Kasumi-1 (cell line): Measurements from ENCODE around the gene CCDC74B.
A peak's percentile ranks its signal among the peaks of the same experiment; 100 is the strongest.
"Not testable (repeated sequence)": the region's sequence is repeated elsewhere in the genome, so short reads cannot be mapped to it uniquely, and the experiment has no call there.

Experiments
- DNase-seq, 2 experiments: peaks; one replicate each; lab custom pipeline; 2025; lab: John Stamatoyannopoulos, UW

The CCDC74B gene

DNA sequence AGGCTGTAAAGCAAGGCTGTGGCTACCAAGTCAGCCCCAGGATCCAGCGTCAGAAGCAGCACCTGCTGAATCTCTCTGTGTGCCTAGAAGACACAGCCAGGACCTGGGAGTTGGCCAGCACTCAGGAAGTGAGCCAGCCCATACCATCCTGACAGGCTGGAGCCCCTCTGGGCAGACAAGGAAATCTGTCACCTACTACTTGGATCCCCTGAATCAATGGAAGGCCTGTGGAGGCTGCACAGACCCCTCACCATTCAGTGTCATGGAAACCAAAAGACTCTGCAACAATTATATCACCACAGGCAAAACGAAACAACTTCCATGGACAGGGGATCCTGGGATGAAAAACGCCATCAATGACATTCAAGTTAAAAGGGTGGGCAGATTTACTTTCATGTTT is 21.7 kb upstream of the CCDC74B start:
- not testable (repeated sequence) for DNase-seq

DNA sequence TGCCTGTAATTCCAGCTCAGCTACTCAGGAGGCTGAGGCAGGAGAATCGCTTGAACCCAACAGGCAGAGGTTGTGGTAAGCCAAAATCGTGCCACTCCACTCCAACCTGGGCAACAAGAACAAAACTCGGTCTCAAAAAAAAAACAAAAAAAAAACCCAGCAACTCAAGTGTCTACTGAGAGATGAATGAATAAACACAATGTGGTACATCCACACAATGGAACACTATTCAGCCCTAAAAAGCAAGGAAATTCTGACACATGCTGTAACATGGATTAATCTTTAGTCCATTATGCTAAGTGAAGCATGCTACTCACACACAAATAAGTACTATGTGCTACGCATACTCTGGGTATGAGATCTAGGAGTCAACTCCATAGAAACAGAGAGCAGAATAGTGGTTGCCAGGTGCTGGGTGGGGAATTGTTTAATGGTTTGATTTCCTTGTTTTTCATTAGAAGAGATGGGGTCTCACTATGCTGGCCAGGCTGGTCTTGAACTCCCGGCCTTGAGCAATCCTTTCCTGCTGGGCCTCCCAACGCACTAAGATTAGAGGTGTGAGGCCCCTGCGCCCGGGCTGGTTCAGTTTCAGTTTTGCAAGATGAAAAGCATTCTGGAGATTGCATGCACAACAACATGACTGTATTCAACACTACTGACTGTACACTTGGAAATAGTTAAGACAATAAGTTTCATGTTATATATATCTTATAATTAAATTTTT is 20.5 kb upstream of the CCDC74B start:
- no peak for DNase-seq

DNA sequence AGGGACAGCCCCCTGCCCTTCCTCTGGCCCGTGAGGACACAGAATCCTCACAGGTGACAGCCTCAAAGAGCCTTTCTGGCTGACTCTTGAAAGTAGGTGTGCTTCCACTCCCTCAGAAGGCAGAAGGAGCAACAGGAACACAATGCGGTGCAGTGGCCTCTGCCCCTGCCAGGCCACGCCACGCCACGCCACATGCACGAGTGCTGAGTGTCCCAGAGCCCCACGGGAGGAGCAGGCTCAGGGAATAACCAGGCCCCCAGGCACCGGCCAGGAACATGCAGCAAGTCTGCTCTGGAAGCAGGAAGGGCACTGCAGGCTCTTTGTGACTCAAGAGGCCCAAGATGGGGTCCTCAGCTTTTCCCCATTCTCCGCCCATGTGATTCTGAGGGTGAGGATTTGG is 18.1 kb upstream of the CCDC74B start:
- DNase-seq: no peak

DNA sequence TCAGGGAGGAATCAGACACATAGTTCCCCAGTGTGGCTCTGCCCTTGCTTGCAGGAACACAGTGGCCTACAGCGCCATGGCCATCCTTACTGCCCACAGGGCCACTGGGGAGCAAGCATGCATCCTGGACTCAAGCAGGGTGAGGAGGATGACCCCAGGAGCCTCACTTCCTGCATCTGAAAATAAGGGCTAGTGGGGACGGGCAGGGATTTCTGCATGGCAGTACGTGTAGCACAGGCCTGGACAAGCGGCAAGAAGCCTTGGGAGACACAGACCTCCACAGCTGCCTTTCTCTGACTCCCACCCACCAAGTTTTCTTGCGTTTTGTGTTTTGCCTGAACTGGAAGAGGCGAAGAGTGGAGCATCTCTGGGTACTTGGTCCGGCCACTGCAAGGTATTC is 17.6 kb upstream of the CCDC74B start:
- DNase-seq: not testable (repeated sequence)

DNA sequence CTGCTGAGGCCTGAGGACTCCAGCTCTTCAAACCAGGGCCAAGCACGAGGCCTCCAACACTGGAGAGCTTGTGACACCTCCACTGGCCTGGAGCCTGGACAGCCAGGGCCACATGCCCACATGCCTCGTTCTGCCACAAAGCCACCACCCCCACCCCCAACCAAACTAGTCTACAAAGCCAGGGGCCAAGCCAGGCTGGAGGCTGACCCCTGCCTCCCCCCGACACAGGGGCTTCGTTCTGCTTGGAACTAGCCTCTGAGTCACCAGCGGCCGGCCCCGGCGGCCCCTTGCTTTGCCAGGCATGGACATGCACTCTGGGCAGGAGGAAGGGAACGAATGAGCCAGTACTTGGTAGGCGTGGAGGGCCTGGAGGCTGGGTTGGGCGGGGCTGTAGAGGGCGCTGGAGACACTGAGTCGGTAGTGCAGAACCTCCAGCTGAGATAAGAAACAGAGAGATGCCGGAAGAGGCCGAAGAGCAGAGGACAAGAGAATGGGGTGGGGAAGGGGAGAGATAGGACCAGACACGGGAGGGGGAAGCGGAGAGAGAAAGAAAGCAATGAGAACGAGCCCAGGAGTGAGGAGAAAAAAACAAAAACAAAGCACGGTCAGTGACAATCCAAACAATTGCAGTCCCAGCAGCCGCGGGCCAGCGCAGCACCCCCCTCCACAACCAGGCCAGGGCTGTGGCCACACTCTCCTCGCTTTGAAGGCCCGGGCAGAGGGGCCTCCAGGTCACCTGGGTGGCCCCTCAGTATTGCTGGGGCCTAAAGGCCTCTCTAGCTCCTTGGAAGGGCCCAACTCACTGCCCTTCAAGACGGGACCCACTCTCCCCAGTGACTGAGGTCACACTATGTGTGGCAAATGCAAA is 16.2 kb upstream of the CCDC74B start:
- not testable (repeated sequence) for DNase-seq

DNA sequence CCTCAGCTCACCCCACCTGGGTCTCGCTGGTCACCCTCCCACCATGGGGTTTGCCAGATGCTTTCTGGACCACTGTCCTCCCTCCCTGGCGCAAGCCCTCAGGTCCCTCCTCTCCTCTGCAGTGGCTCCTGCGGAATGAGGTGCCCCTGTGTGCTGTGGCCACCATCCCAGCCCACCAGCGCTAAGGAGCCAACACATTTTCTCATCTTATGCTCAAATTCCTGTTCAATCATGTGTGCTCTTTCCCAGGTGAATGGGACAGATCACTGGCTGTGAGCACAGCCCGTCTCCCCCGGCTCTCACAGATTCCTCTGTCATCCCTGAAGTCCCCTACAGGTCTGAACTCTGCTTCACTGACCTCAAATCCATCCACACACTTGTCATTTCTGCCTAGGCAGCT is 15.2 kb upstream of the CCDC74B start:
- no peak for DNase-seq

DNA sequence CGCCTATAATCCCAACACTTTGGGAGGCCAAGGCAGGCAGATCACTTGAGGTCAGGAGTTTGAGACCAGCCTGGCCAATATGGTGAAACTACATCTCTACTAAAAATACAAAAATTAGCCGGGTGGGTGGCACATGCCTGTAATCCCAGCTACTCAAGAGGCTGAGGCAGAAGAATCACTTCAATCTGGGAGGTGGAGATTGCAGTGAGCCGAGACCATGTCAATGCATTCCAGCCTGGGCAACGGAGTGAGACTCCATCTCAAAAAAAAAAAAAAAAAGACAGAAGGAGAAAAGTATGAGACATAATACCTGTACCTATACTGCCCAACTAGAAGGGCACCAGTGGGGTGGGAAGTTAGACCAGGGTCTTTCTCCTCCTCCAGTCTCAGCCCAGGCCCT is 14.5 kb upstream of the CCDC74B start:
- not testable (repeated sequence) for DNase-seq

DNA sequence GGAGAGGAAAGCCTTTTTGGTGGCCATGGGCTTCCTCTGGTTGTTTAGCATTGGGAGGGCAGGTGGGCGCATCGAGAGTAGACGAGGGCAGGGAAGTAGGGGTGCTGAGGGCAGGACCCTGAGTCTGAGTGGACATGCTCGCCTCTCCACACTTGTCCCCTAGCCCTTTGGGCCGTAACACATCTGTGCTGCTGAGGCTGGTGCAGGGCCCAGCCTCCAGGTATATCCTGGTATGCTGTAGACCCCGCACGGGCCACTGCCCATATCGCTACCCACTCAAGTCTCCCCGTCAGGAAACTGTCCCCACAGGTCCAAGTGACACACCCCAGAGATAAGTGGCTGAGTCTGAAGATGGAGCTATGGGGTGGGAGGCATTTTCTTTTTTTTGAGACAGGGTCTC is 13.7 kb upstream of the CCDC74B start:
- DNase-seq: no peak

DNA sequence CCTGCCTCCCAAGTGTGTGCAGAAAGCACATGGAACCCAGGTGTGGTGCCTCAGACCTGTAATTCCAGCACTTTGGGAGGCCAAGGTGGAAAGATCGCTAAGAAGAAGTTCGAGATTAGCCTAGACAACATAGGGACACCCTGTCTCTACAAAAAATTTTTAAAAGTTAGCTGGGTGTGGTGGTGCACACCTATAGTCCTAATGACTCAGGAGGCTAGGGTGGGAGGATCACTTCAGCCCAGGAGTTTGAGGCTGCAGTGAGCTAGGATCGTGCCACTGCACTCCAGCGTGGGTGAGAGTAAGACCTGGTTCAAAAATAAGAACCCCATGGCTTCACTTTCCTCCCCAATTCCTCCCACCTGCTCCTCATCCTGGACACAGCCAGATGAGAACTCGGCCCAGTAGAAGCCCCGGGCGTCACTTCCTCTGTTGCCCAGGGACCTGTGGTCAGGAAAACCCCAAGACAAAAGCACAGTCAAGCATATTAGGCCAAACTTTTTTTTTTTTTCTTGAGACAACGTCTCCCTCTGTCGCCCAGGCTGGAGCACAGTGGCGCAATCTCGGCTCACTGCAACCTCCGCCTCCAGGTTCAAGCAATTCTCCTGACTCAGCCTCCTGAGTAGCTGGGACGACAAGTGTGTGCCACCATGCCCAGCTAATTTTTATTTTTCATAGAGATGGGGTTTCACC is 13.1 kb upstream of the CCDC74B start:
- DNase-seq: peak in 1 of 2 experiments; percentile 33

DNA sequence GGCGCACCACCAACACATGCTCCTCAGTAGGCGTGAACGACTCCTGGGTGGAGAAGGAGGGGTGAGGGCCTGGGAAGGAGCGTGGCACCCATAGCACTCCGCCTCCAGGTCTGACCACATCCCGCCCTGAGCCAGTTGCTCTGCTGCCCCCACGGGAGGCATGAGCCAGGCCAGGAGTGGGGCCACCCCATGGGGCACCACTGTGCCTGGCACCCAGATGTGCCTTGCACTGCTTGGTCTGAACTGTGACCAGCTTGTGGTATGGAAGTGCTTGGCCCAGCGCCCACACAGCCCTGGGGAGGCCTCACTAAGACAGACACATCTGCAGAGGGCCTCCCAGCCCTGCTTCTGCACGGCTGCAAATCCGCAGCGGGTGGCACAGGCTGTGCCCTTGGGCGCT is 12.4 kb upstream of the CCDC74B start:
- DNase-seq: not testable (repeated sequence)

DNA sequence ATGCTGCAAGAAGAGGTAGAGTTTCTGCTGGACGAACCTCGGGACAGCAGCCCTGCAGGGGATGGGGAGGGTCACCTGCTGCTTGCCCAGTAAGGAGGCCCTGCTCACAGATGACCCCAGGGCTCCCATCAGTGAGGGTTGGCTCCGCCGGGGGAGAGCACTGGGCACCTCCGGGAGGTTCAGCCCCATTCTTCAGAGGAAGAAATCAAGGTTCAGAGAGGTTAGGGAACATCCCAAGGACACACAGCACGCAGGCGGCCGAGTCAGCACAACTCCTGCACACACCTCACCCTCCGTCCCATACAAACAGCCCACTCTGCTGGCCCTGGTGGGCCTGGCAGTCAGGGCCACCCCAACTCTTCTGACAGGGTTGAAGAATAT is 11.7 kb upstream of the CCDC74B start:
- DNase-seq: no peak

DNA sequence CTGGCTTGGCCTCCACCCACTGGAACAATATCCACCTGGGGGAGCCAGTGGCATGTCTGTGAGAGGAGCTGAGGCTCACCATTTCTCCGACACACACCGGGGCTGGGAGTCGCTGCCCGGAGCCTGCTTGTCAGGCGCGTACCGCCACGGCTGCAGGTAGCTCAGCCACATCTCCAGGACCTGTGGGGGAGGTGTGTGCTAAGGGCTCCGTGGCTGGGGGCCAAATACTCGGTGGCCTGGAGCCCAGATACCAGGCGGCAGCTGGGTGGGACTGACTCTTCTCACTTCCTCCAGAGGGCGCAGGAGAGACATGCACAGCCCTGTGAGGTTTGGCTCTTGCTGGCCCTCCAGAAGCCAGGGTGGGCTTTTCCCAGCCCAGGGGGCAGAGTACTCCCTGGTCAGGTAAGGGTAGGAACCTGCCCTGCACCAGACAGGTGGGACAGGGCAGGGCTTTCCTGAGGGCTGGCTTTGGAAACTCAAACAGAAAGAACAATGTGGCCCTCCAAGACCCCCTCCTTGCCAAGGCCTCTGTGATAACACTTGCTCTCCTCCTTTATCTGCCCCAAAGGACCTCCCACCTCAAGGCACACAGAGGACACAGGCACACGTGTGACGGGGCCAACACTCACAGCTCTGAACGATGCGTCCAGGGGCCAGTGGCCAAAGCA is 11.2 kb upstream of the CCDC74B start:
- peak; percentile 34 to 46 for DNase-seq

DNA sequence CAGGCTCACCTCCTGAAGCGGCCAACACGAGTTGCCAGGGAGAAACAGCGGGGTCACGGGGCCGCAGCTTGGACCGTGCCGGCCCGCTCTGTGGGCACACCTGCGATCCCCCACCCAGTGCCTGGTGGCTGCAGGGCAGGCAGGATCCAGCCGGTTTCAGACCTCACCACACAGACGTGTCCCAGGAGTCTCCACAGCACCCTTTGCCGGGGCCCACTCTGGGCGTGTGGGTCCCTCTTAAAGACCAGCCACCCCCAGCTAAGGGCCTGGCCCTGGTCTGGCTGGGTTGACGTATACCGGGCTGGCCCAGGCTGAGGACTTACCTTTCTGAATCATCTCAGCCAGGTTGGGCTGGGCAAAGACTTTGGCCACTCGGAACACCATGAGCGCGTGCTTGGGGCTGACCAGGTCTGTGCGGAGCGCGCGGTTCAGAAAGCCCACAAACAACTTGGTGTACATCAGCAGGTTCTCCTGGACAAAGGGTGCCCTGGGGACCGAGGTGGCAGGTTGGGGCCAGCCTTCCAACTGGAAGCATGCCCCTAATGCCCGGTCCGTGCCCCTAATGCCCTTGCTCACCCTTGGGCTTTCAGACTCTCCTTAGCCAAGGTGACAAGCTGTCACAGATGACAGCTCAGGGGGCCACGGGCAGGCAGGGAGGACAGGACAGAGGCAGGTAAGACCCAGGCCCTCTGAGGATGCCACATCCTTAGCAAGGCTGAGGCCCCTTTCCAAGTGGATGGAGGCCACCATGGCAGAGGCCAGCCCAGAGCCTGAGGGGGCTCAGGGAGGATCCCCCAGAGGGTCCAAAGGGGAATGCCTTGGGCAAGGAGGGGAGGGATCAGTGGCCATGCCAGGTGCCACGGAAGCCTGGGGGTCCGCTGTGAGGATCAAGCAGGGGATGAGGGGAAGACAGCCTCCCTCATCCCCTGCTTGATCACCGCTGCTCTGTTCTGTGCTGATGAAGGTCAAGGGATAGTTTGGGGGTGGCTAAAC is 10.2 kb upstream of the CCDC74B start:
- no peak for DNase-seq

DNA sequence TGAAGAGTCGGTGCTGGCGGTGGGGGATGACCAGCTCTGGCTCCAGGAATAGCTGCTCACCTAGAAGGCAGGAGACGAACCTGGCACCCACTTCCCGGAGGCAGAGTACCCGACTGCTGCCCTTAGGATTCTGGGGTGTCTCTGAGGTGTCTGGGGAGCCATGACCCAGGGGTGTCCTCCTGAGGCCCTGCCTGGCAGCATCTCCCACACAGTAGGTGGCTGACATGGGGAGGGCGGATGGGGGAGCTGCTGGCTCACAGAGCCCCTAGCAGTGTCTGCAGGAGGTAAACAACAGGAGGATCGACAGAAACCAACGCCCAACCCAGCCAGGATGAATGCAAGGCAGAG is 9.5 kb upstream of the CCDC74B start:
- not testable (repeated sequence) for DNase-seq

DNA sequence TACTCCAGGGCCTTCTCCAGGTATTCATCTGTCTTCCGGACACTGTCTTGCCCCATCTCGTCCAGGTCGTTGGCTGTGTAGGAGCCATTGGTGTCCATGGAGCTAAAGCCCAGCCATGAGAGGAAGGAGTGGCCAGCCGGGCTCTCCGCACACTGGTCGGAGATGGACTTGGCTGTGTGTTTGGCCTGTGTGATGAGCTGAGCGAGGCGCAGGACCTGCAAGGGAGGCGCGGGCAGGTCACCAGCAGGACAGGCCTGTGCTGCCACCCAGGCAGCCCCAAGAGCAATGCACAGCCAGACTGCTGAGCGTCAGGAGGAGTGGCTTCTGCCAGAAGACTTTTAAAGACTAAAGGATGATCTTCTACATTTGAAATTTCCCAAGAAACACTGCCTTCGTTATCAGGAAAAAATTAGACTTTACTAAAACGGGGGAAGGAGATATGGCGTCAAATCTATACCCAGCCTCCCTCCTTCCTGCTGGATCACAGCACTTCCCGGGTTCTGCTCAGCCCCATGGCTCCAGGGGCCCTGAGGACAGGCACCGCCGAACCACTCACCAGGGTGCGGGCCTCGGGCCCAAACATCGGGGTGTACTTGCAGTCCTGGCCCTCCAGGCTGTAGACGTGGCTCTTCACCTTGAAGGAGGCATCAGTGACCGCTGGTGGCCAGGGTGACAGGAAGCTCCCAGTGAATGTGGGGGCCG is 9.0 kb upstream of the CCDC74B start:
- not testable (repeated sequence) for DNase-seq

DNA sequence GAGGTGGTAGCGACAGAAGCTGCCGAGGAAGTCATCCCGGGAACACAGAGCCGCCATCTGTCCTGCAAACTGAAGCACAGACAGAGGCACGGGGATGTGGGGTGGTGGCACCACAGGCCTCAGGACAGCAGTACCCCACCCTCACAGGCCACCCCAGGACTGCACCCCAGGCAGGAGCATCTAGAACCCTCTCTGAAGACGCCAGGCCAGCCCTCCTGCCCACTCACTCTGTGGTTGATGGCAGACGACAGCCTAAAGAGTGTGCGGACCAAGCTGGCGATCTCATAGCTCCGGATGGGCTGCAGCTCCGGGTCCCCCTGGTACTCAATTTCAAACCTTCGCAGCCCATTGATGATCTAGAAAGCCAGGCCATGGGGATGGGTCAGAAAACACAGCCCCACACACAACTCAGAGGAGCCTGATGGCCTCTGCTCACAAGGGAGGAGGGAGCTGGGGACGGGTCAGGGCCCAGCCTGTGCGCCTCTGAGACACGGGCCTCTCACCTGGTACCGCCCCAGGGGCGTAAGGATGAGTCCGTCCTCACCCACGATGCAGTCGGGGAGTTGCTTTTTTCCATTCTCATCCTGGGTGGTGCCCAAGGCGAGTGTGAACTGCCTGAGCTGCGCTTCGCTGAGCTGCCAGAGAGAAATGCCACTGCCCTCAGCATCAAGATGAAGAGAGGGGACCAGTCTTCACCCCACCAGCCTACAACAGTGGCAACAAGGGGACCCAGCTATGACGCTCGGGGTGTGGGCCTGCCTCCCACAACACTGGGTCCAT is 8.1 kb upstream of the CCDC74B start:
- DNase-seq: no peak

DNA sequence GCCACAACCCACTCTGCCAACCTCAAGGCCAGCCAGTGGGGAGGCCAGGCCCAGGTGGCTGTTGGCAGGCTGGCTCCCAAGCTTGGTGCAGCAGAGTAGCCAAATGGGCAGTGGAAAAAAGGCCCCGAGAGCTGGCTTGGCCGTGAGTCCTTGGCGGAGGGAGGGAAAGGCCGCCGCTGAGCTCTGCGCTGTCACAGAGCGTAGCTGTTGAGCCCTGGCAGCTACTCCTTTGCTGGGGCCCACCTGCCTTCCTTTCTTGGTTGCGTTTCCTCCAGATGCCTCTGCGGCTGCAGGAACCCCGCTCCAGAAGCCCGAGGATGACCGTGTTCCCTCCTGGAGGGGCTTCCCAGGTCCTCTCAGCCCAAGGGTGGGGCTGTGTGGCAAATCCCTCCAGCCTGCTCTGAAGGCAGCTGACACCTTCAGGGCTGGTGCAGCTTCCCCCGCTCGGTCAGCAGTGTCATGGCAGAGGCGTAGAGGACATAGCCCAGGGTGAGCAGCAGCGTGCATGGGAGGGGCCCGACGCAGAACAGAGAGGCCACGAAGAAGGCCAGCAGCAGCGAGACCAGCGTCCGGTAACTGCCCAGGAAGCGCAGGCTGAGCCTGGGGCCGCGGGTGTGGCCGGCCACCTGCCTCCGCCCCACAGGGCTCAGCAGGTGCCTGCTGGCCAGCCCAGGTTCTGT is 7.4 kb upstream of the CCDC74B start:
- not testable (repeated sequence) for DNase-seq

DNA sequence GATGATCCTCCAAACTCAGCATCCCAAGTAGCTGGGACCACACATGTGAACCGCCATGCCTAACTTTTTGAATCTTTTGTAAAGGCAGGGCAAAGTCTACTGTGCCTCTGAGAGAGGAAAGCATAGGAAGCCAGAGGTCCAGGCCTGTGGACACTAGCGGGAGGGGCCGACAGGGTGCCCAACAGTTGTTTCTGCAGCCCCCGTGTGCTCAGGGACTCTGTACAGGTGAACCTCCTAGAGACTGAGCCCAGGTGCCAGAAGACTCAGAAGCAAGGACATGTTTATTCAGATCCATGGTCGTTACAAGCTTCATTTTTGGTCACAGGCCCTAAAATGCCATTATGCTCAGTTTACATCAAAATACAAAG is 6.2 kb upstream of the CCDC74B start:
- DNase-seq: not testable (repeated sequence)
